Esophagus squamous epithelium (tissue), 5 donors: Measurements from ENCODE around the gene ZNF878. TPM values are rescaled to one million over a fixed set of nuclear protein-coding genes. Genes with fewer than 3 reads are reported as not detected.

Experiments used
- DNase-seq: peaks from one replicate; lab custom pipeline; 2025; lab: John Stamatoyannopoulos, UW
- H3K27ac ChIP-seq, 4 donors: fragments of 200-600 bp; sonication (generic); one replicate each; pipeline ENCODE4 v1.5.1; 2016 to 2019; ENCODE audit warnings: mild to moderate bottlenecking in 1 of 4
- H3K27me3 ChIP-seq, 4 donors: fragments of 200-600 bp; sonication (generic); 1 replicate in 3 of 4; 2 replicates in 1 of 4; pipeline versions ENCODE4 v1.5.1 to v1.6.0; 2017 to 2021; ENCODE audit warnings: antibody characterized with exemption in 1 of 4
- H3K36me3 ChIP-seq, 3 donors: fragments of 200-600 bp; sonication (generic); one replicate each; pipeline ENCODE4 v1.5.1; 2016 to 2019
- H3K4me1 ChIP-seq, 3 donors: fragments of 200-600 bp; sonication (generic); one replicate each; pipeline ENCODE4 v1.5.1; 2017 to 2019
- H3K4me3 ChIP-seq, 4 donors: fragments of 200-600 bp; sonication (generic); 1 replicate in 3 of 4; 2 replicates in 1 of 4; pipeline ENCODE4 v1.5.1; 2016 to 2019; ENCODE audit warnings: mild to moderate bottlenecking in 2 of 4, moderate library complexity in 1 of 4
- H3K9me3 ChIP-seq, 3 donors: fragments of 200-600 bp; sonication (generic); one replicate each; pipeline ENCODE4 v1.5.1; 2016 to 2019
- POLR2A ChIP-seq, 4 donors: fragments of 450-650 bp; IDR thresholded peaks; one replicate each; pipeline ENCODE4 v1.6.1; 2017; ENCODE audit warnings: antibody characterized with exemption in 4 of 4, mild to moderate bottlenecking in 4 of 4, moderate library complexity in 3 of 4
- WGBS, 2 donors: methylation state at CpG; one replicate each; pipeline ENCODE4 v1.1.5; 2018; 5-methylcytosine and 5-hydroxymethylcytosine counted together
- intact Hi-C: fragments of 100-400 bp; cut with DNase I; formaldehyde crosslinking; loops from one replicate; pipeline ENCODE4 v1.15.0; 2022
- small RNA-seq, 4 donors: library from RNA; depleted of rRNA; stranded (forward); fragments of <200 nt; gene quantifications; one replicate each; pipeline ENCODE3, GENCODE V24; 2016
- total RNA-seq, 4 donors: library from RNA; depleted of rRNA; stranded (reverse); fragments of >200 nt; gene quantifications; one replicate each; pipeline ENCODE4 v1.1.0, GENCODE V29; 2016
- TF ChIP-seq, protein P1 (sequence below), 6 experiments: fragments of 450-650 bp in 4 of 6; fragments of 200-600 bp in 2 of 6; sonication (generic) in 2 of 6; IDR thresholded peaks; one replicate each; pipeline ENCODE4 v1.5.1; 2016 to 2019; ENCODE audit warnings: antibody characterized with exemption in 6 of 6, mild to moderate bottlenecking in 4 of 6, moderate library complexity in 4 of 6
- donor health status: DM: yes; HTN: yes; CAD: no.

ZNF878 gene
- total RNA-seq, 4 donors from 2014 or later, result 0.38 to 0.66 (median 0.47) TPM; not detected in 1

DNA sequence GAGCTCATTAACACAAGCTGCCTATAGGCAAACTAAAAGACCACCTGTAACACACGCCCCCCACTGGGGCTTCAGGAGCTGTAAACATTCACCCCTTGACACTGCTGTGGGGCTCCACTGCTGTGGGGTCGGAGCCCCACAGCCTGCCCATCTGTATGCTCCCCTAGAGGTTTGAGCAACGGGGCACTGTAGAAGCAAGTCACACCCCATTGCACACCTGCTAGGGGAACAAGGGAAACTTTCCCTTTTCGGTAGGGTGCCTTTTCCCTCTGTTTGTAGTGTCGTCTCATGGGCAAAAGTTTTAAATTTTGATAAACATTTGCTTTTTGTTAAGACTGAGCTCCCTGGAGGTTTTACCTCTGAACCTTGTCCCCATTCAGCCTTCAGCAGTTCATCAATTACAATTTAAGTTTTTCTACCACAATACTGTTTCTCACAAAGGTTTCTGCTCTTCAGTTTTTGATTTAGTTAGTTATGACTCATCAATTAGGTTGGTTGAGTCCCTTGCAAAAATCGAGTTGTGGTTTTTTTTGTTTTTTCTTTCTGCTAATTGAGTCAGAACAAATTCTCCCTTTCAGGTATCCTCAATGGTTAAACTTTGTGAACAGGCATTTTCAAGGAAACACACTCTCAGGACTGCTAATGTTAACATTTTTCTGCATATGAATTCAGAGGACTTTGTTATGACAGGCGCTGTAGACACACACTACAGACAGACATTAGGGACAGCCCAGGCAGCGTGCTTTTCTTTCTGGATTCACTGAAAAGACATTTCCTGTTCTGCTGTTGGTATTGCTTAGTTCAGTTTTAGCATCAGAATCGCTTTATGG lies 52.4 kb downstream of the ZNF878 start:
- peaks cover 0 to 6% (median 0%) of the 10 kb centered on the region in 3 donors for H3K9me3 ChIP-seq
- no peak for DNase-seq
- H3K4me3 ChIP-seq, result no peak overlapping the region
- TF ChIP-seq POLR2A (IDR thresholded peaks at IDR 0.05), result no peak
- TF ChIP-seq, protein P1, sequence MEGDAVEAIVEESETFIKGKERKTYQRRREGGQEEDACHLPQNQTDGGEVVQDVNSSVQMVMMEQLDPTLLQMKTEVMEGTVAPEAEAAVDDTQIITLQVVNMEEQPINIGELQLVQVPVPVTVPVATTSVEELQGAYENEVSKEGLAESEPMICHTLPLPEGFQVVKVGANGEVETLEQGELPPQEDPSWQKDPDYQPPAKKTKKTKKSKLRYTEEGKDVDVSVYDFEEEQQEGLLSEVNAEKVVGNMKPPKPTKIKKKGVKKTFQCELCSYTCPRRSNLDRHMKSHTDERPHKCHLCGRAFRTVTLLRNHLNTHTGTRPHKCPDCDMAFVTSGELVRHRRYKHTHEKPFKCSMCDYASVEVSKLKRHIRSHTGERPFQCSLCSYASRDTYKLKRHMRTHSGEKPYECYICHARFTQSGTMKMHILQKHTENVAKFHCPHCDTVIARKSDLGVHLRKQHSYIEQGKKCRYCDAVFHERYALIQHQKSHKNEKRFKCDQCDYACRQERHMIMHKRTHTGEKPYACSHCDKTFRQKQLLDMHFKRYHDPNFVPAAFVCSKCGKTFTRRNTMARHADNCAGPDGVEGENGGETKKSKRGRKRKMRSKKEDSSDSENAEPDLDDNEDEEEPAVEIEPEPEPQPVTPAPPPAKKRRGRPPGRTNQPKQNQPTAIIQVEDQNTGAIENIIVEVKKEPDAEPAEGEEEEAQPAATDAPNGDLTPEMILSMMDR (IDR thresholded peaks at IDR 0.05), result no peak
- no peaks in the 10 kb centered on the region for H3K27me3 ChIP-seq
- intact Hi-C loops, result no loop called here
- H3K36me3 ChIP-seq, result peaks cover 0 to 29% (median 0%) of the 10 kb centered on the region in 3 donors
- 68 to 72% methylated on average over 9 of the region's 9 CpGs for WGBS, 2 donors
- no peak overlapping the region for H3K27ac ChIP-seq
- H3K4me1 ChIP-seq, result no peaks in the 10 kb centered on the region

DNA sequence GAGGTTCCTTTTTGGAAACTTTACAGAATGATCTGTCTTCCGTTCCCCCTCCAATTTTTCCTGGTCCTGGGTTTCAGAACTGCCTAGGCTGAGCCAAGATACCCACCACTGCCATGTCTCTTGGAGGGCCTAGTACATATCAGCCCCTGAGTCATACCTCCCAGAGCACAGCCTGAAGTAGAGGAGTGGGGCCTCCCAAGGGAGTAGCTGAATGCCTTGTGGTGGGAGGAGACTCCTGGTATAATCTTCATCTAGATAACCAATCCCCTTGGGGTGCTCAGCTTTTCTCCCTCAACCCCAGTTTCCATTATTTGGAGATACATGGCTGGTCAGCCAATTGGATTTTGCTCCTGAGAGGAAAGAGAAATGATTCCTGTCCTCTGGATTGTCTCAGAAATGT lies 57.6 kb downstream of the ZNF878 start:
- Histone ChIP-seq H3K4me3 (no peak overlapping the region), H3K9me3 (peaks cover 0 to 6% (median 0%) of the 10 kb centered on the region in 3 donors), H3K36me3 (peaks cover 0 to 11% (median 0%) of the 10 kb centered on the region in 3 donors), H3K27me3 (no peaks in the 10 kb centered on the region), H3K4me1 (peaks cover 0 to 4% (median 4%) of the 10 kb centered on the region in 3 donors), H3K27ac (no peak overlapping the region)
- no peak for TF ChIP-seq POLR2A (IDR thresholded peaks at IDR 0.05)
- TF ChIP-seq, protein P1 (IDR thresholded peaks at IDR 0.05), result no peak
- 100% methylated on average over 1 of the region's 1 CpG for WGBS, 2 donors
- intact Hi-C loops, result no loop called here
- DNase-seq, result no peak

Small RNA genes within 50 kb of the gene (small RNA-seq; reads per million reads assigned to genes)
- gene RF00019 (0 reads per million in 4 donors), gene RNA5SP464 (0 to 0.15 (median 0.04) reads per million in 4 donors), gene RNA5SP465 (0 reads per million in 4 donors), gene RNA5SP466 (0 reads per million in 4 donors)

Other genes starting within 250 kb of the ZNF878 start
- 10 to 100 TPM; 16.1 to 22.2 (median 19.2) TPM for gene ZNF440, start 238.7 kb downstream of the ZNF878 start, total RNA-seq
- 1 to 10 TPM; 1.6 to 5.0 (median 2.0) TPM for gene ZNF439, start 204.2 kb downstream of the ZNF878 start, total RNA-seq
- 1 to 10 TPM in 3 of 4 donors, under 1 TPM in 1; 0.18 to 4.4 (median 1.2) TPM for gene ZNF69, start 165.2 kb downstream of the ZNF878 start, total RNA-seq
- 10 to 100 TPM in 2 of 4 donors, 1 to 10 TPM in 2; 6.4 to 13.9 (median 9.9) TPM for gene ZNF700, start 127.9 kb downstream of the ZNF878 start, total RNA-seq
- gene ZNF763, start 87.9 kb downstream of the ZNF878 start, total RNA-seq, result 1 to 10 TPM; 1.2 to 2.6 (median 2.1) TPM
- gene ZNF433, start 17.3 kb downstream of the ZNF878 start, total RNA-seq, result 10 to 100 TPM in 1 of 4 donors, 1 to 10 TPM in 3; 4.5 to 21.0 (median 5.6) TPM
- gene ZNF844, start 11.8 kb upstream of the ZNF878 start, total RNA-seq, result 1 to 10 TPM; 2.9 to 6.3 (median 3.8) TPM
- gene ZNF20, start 87.4 kb upstream of the ZNF878 start, total RNA-seq, result 1 to 10 TPM; 2.6 to 5.2 (median 3.8) TPM
- 1 to 10 TPM; 2.0 to 6.7 (median 5.0) TPM for gene ZNF625, start 103.8 kb upstream of the ZNF878 start, total RNA-seq
- 10 to 100 TPM in 1 of 4 donors, 1 to 10 TPM in 3; 1.6 to 10.9 (median 5.0) TPM for gene ZNF136, start 110.1 kb upstream of the ZNF878 start, total RNA-seq
- 10 to 100 TPM in 1 of 4 donors, 1 to 10 TPM in 3; 5.9 to 11.6 (median 6.7) TPM for gene ZNF44, start 241.9 kb upstream of the ZNF878 start, total RNA-seq